Stomach smooth muscle (tissue), 2 donors: ENCODE results near the gene SPRY4.

Experiments used
- H3K27ac ChIP-seq: one replicate; pipeline ENCODE4 v1.7.0; 2013; ENCODE audit warnings: mild to moderate bottlenecking, low read length, inconsistent platforms
- H3K27me3 ChIP-seq, 2 donors: one replicate each; pipeline ENCODE4 v1.7.0; 2013; ENCODE audit warnings: low read length in 2 of 2; ENCODE audit not compliant: insufficient read depth in 2 of 2, control insufficient read depth in 1 of 2
- H3K36me3 ChIP-seq, 2 donors: one replicate each; pipeline ENCODE4 v1.7.0; 2013; ENCODE audit warnings: low read length in 2 of 2; ENCODE audit not compliant: control insufficient read depth in 2 of 2, insufficient read depth in 2 of 2
- H3K4me1 ChIP-seq: one replicate; pipeline ENCODE4 v1.7.0; 2013; ENCODE audit warnings: low read length; ENCODE audit not compliant: control insufficient read depth, insufficient read depth
- H3K4me3 ChIP-seq, 2 donors: one replicate each; pipeline ENCODE4 v1.7.0; 2013; ENCODE audit warnings: low read length in 2 of 2
- H3K9ac ChIP-seq, 2 donors: one replicate each; pipeline ENCODE4 v1.7.0; 2013; ENCODE audit warnings: low read length in 2 of 2, mild to moderate bottlenecking in 1 of 2
- H3K9me3 ChIP-seq, 2 donors: one replicate each; pipeline ENCODE4 v1.7.0; 2013; ENCODE audit warnings: low read length in 2 of 2; ENCODE audit not compliant: control insufficient read depth in 2 of 2
- donor health status: healthy.
- donor health status: Pancreatic carcinoma.

The SPRY4 gene

GRCh38 chr5:142295960-142296860 lies 28.6 kb downstream of the SPRY4 start:
- no peak overlapping the region for H3K9ac ChIP-seq
- H3K36me3 ChIP-seq, result no peaks in the 10 kb centered on the region
- H3K27me3 ChIP-seq, result no peaks in the 10 kb centered on the region
- H3K4me1 ChIP-seq, result peaks cover 8% of the 10 kb centered on the region
- H3K9me3 ChIP-seq, result no peaks in the 10 kb centered on the region
- no peak overlapping the region for H3K27ac ChIP-seq
- no peak overlapping the region for H3K4me3 ChIP-seq

GRCh38 chr5:142295084-142295758 lies 29.6 kb downstream of the SPRY4 start:
- Histone ChIP-seq H3K9ac (no peak overlapping the region), H3K4me3 (no peak overlapping the region), H3K27ac (no peak overlapping the region), H3K36me3 (no peaks in the 10 kb centered on the region), H3K4me1 (peaks cover 11% of the 10 kb centered on the region), H3K27me3 (no peaks in the 10 kb centered on the region), H3K9me3 (no peaks in the 10 kb centered on the region)

- no peak overlapping the region for H3K4me3 ChIP-seq
Observed at GRCh38 chr5:142293486-142293885, 31.3 kb downstream of the SPRY4 start.

GRCh38 chr5:142292808-142293207 lies 32.0 kb downstream of the SPRY4 start:
- H3K36me3 ChIP-seq, result no peaks in the 10 kb centered on the region
- H3K27me3 ChIP-seq, result no peaks in the 10 kb centered on the region
- no peak overlapping the region for H3K9ac ChIP-seq
- H3K9me3 ChIP-seq, result no peaks in the 10 kb centered on the region
- H3K4me1 ChIP-seq, result peaks cover 14% of the 10 kb centered on the region
- H3K27ac ChIP-seq, result no peak overlapping the region
- H3K4me3 ChIP-seq, result no peak overlapping the region

More at GRCh38 chr5:142293486-142293885, 31.3 kb downstream of the SPRY4 start:
- H3K9me3 ChIP-seq, result no peaks in the 10 kb centered on the region
- H3K27ac ChIP-seq, result no peak overlapping the region
- H3K9ac ChIP-seq, result no peak overlapping the region
- peaks cover 14% of the 10 kb centered on the region for H3K4me1 ChIP-seq
- no peaks in the 10 kb centered on the region for H3K27me3 ChIP-seq
- no peaks in the 10 kb centered on the region for H3K36me3 ChIP-seq

- Histone ChIP-seq H3K9ac (no peak overlapping the region), H3K9me3 (no peaks in the 10 kb centered on the region), H3K4me3 (no peak overlapping the region), H3K4me1 (peaks cover 14% of the 10 kb centered on the region), H3K36me3 (no peaks in the 10 kb centered on the region), H3K27ac (no peak overlapping the region), H3K27me3 (no peaks in the 10 kb centered on the region)
Observed at GRCh38 chr5:142292249-142292648, 32.6 kb downstream of the SPRY4 start.

GRCh38 chr5:142290577-142291299 lies 34.1 kb downstream of the SPRY4 start:
- Histone ChIP-seq H3K9ac (no peak overlapping the region), H3K4me1 (peaks cover 9% of the 10 kb centered on the region), H3K27ac (no peak overlapping the region), H3K9me3 (no peaks in the 10 kb centered on the region), H3K36me3 (no peaks in the 10 kb centered on the region), H3K4me3 (no peak overlapping the region), H3K27me3 (no peaks in the 10 kb centered on the region)

- Histone ChIP-seq H3K27ac (no peak overlapping the region), H3K9ac (no peak overlapping the region), H3K4me1 (peaks cover 6% of the 10 kb centered on the region), H3K9me3 (no peaks in the 10 kb centered on the region), H3K27me3 (no peaks in the 10 kb centered on the region), H3K4me3 (no peak overlapping the region), H3K36me3 (no peaks in the 10 kb centered on the region)
Observed at GRCh38 chr5:142289708-142290576, 34.9 kb downstream of the SPRY4 start.

- no peak overlapping the region for H3K9ac ChIP-seq
- H3K36me3 ChIP-seq, result no peaks in the 10 kb centered on the region
- H3K27ac ChIP-seq, result no peak overlapping the region
- H3K9me3 ChIP-seq, result no peaks in the 10 kb centered on the region
- H3K4me3 ChIP-seq, result no peak overlapping the region
- H3K4me1 ChIP-seq, result peaks cover 6% of the 10 kb centered on the region
- no peaks in the 10 kb centered on the region for H3K27me3 ChIP-seq
Observed at GRCh38 chr5:142287973-142288313, 36.9 kb downstream of the SPRY4 start.

- no peak overlapping the region for H3K9ac ChIP-seq
- H3K27ac ChIP-seq, result no peak overlapping the region
- H3K27me3 ChIP-seq, result no peaks in the 10 kb centered on the region
- no peaks in the 10 kb centered on the region for H3K9me3 ChIP-seq
- no peaks in the 10 kb centered on the region for H3K36me3 ChIP-seq
- no peak overlapping the region for H3K4me3 ChIP-seq
- peaks cover 6% of the 10 kb centered on the region for H3K4me1 ChIP-seq
Observed at GRCh38 chr5:142287096-142287972, 37.5 kb downstream of the SPRY4 start.
